ENCODE measurements around the gene DLG2. TPM values are rescaled to one million over a fixed set of nuclear protein-coding genes. Genes with fewer than 3 reads are reported as not detected.

DLG2 gene
- total and polyA plus RNA-seq, 12 donors = 1.0 to 14.8 (median 7.4) TPM

DNA sequence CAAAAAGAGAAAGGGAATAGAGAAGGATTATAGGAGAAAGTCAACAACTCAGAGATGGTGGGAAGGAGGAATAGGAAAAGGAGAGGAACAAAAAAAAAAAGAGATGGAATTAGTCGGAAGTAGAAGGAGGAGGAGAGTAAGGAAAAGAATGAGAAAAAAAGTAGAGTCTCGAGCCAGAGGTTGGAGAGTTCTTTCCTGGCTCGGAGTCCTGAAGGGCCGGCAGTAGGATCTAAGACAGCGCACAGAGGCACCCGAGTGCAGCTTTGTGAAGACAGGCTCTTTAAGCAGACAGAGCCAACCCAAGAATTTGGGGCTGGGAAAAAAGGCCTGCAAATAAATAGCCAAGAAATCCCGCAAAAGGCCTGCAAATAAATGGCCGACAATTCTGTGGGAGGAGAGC is 2170.6 kb downstream of the DLG2 start:
- TF ChIP-seq, protein P1, sequence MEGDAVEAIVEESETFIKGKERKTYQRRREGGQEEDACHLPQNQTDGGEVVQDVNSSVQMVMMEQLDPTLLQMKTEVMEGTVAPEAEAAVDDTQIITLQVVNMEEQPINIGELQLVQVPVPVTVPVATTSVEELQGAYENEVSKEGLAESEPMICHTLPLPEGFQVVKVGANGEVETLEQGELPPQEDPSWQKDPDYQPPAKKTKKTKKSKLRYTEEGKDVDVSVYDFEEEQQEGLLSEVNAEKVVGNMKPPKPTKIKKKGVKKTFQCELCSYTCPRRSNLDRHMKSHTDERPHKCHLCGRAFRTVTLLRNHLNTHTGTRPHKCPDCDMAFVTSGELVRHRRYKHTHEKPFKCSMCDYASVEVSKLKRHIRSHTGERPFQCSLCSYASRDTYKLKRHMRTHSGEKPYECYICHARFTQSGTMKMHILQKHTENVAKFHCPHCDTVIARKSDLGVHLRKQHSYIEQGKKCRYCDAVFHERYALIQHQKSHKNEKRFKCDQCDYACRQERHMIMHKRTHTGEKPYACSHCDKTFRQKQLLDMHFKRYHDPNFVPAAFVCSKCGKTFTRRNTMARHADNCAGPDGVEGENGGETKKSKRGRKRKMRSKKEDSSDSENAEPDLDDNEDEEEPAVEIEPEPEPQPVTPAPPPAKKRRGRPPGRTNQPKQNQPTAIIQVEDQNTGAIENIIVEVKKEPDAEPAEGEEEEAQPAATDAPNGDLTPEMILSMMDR (IDR thresholded peaks at IDR 0.05) = no peak
- DNase-seq = no peak

DNA sequence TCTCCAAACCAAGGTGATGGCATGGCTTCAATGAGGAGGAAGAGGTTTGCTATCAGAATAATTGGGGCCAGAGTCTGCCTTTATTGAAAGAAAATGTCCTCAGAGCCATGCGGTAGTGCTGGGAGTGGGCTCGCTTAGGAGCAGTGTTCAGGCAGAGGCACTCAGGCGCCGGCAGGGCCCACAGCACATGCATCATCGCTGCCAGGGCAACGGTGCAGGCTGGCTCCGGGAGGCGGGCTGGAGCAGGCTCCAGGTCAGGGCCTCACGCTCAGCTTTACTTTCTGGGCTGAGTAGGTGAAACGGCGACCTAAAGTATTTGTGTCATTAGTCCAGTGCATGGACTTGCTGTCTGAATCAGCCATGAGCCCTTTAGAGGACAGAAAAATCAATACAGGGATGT is 2171.1 kb downstream of the DLG2 start:
- ATAC-seq = no peak

More for the DNA sequence above, 2170.6 kb downstream of the DLG2 start:
- Histone ChIP-seq H3K4me1 (no peaks in the 10 kb centered on the region), H3K27ac (no peak overlapping the region), H3K27me3 (no peaks in the 10 kb centered on the region), H3K9me3 (no peaks in the 10 kb centered on the region), H3K4me3 (no peak overlapping the region), H3K36me3 (no peaks in the 10 kb centered on the region)
- WGBS, 2 donors = 82 to 85% methylated on average over 8 of the region's 8 CpGs
- no peak for ATAC-seq
- intact Hi-C loops (cut with DNase I) = no loop called here

DNA sequence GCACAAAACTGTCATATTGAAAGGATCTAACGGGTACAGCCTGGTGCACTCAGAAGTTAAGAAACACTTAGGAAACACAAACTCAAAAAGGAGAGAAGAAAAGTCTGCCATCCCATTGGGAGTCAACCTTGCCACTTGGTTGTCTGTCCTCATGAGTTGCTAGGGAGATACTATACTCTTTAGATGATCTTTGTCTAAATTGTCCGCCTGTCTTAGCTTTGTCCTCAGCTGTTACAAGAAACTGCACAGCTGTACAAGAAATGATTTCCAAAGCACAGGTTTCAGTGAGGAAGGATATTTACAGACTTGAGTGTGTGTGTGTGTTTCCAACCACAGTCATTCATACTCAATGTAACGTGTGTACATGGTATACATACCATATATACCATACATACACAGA is 2171.8 kb downstream of the DLG2 start:
- no peak overlapping the region for H3K27ac ChIP-seq
- DNase-seq (no peak), ATAC-seq (no peak)
- no peaks in the 10 kb centered on the region for H3K9me3 ChIP-seq
- H3K4me3 ChIP-seq = no peak overlapping the region
- TF ChIP-seq, protein P1 (IDR thresholded peaks at IDR 0.05) = no peak
- H3K36me3 ChIP-seq = no peaks in the 10 kb centered on the region
- 73 to 81% methylated on average over 3 of the region's 3 CpGs for WGBS, 2 donors
- no peaks in the 10 kb centered on the region for H3K4me1 ChIP-seq
- intact Hi-C loops (cut with DNase I) = no loop called here
- H3K27me3 ChIP-seq = no peaks in the 10 kb centered on the region

More for the DNA sequence above, 2171.1 kb downstream of the DLG2 start:
- Histone ChIP-seq H3K9me3 (no peaks in the 10 kb centered on the region), H3K27me3 (no peaks in the 10 kb centered on the region), H3K36me3 (no peaks in the 10 kb centered on the region), H3K4me1 (no peaks in the 10 kb centered on the region), H3K4me3 (no peak overlapping the region), H3K27ac (no peak overlapping the region)
- 57 to 68% methylated on average over 11 of the region's 11 CpGs for WGBS, 2 donors
- intact Hi-C loops (cut with DNase I) = no loop called here
- no peak for DNase-seq
- TF ChIP-seq, protein P1 (IDR thresholded peaks at IDR 0.05) = no peak

DNA sequence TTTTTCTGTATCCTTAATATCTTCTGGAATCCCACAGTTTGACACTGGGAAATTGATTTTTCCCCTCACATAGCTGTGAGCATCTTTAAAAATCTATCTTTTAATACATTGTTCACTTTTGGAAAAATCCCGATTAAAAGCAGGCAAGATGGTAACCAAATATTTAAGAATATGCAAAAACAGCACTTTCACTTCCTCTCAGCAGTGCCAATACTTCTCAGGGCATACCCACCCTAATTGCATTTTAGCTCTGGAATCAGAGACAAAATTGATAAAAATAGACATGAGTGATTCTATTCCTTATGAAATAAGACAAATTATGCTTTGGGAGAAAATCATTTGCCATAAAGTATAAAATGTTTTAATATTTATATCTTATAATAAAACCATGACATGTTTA is 2172.5 kb downstream of the DLG2 start:
- Histone ChIP-seq H3K9me3 (no peaks in the 10 kb centered on the region), H3K27me3 (no peaks in the 10 kb centered on the region), H3K4me1 (no peaks in the 10 kb centered on the region), H3K36me3 (no peaks in the 10 kb centered on the region), H3K4me3 (no peak overlapping the region), H3K27ac (no peak overlapping the region)
- ATAC-seq = no peak
- DNase-seq = no peak
- TF ChIP-seq, protein P1 (IDR thresholded peaks at IDR 0.05) = no peak
- 89 to 93% methylated on average over 1 of the region's 1 CpG for WGBS, 2 donors
- intact Hi-C loops (cut with DNase I) = no loop called here

Measured in heart right ventricle (tissue), 16 donors.